A673 (cell line): ENCODE data around the gene FRMPD4. TPM values are rescaled to one million over a fixed set of nuclear protein-coding genes. Genes with fewer than 3 reads are reported as not detected.

ENCODE experiments used
- BruUV-seq: library from RNA; stranded (reverse); fragments of 400-500 nt; replicated peaks from 2 replicates; lab custom pipeline; 2021; lab: Mats Ljungman, UMichigan
- CTCF ChIA-PET: fragments of 300-600 bp; sonication (Branson Sonifier 250); formaldehyde crosslinking; loops from one replicate; lab custom pipeline; 2022; ENCODE audit warnings: antibody characterized with exemption; lab: Charles Lee
- POLR2A ChIA-PET: fragments of 300-600 bp; sonication (Branson Sonifier 250); formaldehyde crosslinking; loops from one replicate; lab custom pipeline; 2022; ENCODE audit warnings: antibody characterized with exemption; ENCODE audit not compliant: low non-redundant PET; lab: Charles Lee
- DNase-seq: peaks from one replicate; pipeline ENCODE4 v3.0.0-alpha.2; 2015; ENCODE audit warnings: low spot score
- H3K27ac ChIP-seq: fragments of 200-600 bp; sonication (generic); 2 replicates; pipeline ENCODE4 v1.5.1; 2016; ENCODE audit warnings: mixed run types, low read depth, mild to moderate bottlenecking, mixed read lengths, antibody characterized with exemption, low read length; ENCODE audit not compliant: poor library complexity, severe bottlenecking
- H3K27me3 ChIP-seq: fragments of 200-600 bp; sonication (generic); replicated peaks from 2 replicates; pipeline ENCODE4 v1.6.1; 2017; ENCODE audit warnings: mixed run types, low read depth, mild to moderate bottlenecking, mixed read lengths, antibody characterized with exemption, low read length; ENCODE audit not compliant: insufficient read depth, poor library complexity
- H3K36me3 ChIP-seq: fragments of 200-600 bp; sonication (generic); 2 replicates; pipeline ENCODE4 v1.6.1; 2016; ENCODE audit warnings: mixed run types, mild to moderate bottlenecking, mixed read lengths, antibody characterized with exemption, low read length; ENCODE audit not compliant: insufficient read depth, poor library complexity, severe bottlenecking
- H3K4me1 ChIP-seq: fragments of 200-600 bp; sonication (generic); 2 replicates; pipeline ENCODE4 v1.6.1; 2017; ENCODE audit warnings: mixed run types, mild to moderate bottlenecking, mixed read lengths, antibody characterized with exemption, low read length; ENCODE audit not compliant: insufficient read depth, poor library complexity, severe bottlenecking
- H3K4me3 ChIP-seq: fragments of 200-600 bp; sonication (generic); 2 replicates; pipeline ENCODE4 v1.5.1; 2016; ENCODE audit warnings: low read depth, mixed run types, mild to moderate bottlenecking, mixed read lengths, low read length; ENCODE audit not compliant: poor library complexity, severe bottlenecking
- H3K9me3 ChIP-seq: fragments of 200-600 bp; sonication (generic); 2 replicates; pipeline ENCODE4 v1.6.1; 2016; ENCODE audit warnings: mixed run types, low read depth, mild to moderate bottlenecking, mixed read lengths, antibody characterized with exemption, low read length; ENCODE audit not compliant: poor library complexity, severe bottlenecking
- EZH2 ChIP-seq: fragments of 200-600 bp; sonication (generic); IDR thresholded peaks from 2 replicates; pipeline ENCODE4 v1.6.1; 2017; ENCODE audit warnings: borderline replicate concordance, low read depth, mild to moderate bottlenecking, mixed read lengths, antibody characterized with exemption, low read length; ENCODE audit not compliant: poor library complexity, severe bottlenecking
- intact Hi-C: fragments of 100-400 bp; cut with micrococcal nuclease; formaldehyde crosslinking; loops from one replicate; pipeline ENCODE4 v1.10.0; 2022; ENCODE audit not compliant: unreplicated experiment
- total RNA-seq: library from RNA; stranded (reverse); gene quantifications from 2 replicates; pipeline ENCODE4 v1.2.3, GENCODE V29; 2021
- TF ChIP-seq, protein P1 (sequence below): fragments of 300-800, 200-600 bp; sonication (generic); conservative IDR thresholded peaks from 2 replicates; pipeline ENCODE4 v1.5.1; 2017; ENCODE audit warnings: low read depth, mild to moderate bottlenecking, antibody characterized with exemption, low read length, moderate library complexity, mixed read lengths

FRMPD4 gene
- total RNA-seq, 1 experiment from 2014 or later, result not detected

DNA sequence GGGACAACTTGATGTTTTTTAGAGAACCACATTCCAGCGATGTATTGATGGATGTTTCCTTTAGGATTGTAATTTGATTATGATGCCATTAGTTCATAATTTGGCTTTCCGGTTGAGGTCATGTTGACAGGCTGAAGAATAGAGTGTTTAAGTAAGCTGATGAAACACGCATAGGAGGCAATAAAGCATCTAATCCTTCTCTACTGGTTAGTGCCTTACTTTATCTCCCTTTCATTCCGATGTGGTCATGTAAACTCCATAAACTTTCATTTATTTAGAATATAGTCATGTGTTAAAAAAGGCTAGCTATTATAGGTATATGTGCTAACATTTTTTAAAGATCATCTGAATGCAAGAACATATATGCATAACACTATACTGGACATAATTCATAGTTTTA lies 15.0 kb downstream of the FRMPD4 start:
- intact Hi-C loops, result no loop called here

DNA sequence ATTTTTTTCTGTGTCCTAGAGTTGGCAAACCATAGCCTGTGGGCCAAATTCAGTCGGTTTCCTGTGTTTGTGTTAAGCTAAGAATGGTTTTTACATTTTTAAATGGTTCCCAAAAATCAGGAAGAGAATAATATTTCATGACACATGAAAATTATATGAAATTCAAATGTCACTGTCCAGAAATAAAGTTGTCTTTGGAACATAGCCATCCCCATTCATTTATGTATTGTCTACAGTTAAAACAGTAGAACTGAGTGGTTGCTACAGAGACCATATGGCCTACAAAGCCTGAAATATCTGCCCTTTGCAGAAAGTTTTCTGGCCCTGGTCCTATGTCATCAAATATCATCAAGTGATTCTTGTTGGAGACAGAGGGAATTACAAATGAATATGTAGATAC lies 15.5 kb downstream of the FRMPD4 start:
- BruUV-seq, result no TSS peak
- no peaks in the 10 kb centered on the region for H3K9me3 ChIP-seq
- ChIA-PET CTCF (no interaction called here), POLR2A (no interaction called here)
- H3K27me3 ChIP-seq, result no peaks in the 10 kb centered on the region
- H3K36me3 ChIP-seq, result no peaks in the 10 kb centered on the region
- intact Hi-C loops, result no loop called here
- TF ChIP-seq, protein P1, sequence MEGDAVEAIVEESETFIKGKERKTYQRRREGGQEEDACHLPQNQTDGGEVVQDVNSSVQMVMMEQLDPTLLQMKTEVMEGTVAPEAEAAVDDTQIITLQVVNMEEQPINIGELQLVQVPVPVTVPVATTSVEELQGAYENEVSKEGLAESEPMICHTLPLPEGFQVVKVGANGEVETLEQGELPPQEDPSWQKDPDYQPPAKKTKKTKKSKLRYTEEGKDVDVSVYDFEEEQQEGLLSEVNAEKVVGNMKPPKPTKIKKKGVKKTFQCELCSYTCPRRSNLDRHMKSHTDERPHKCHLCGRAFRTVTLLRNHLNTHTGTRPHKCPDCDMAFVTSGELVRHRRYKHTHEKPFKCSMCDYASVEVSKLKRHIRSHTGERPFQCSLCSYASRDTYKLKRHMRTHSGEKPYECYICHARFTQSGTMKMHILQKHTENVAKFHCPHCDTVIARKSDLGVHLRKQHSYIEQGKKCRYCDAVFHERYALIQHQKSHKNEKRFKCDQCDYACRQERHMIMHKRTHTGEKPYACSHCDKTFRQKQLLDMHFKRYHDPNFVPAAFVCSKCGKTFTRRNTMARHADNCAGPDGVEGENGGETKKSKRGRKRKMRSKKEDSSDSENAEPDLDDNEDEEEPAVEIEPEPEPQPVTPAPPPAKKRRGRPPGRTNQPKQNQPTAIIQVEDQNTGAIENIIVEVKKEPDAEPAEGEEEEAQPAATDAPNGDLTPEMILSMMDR, result no peak
- no peak for TF ChIP-seq EZH2
- DNase-seq, result no peak
- no peaks in the 10 kb centered on the region for H3K4me1 ChIP-seq
- H3K4me3 ChIP-seq, result no peak overlapping the region
- H3K27ac ChIP-seq, result no peak overlapping the region

More for the DNA sequence above, 15.0 kb downstream of the FRMPD4 start:
- BruUV-seq, result no TSS peak
- no peak for DNase-seq
- Histone ChIP-seq H3K9me3 (no peaks in the 10 kb centered on the region), H3K4me1 (no peaks in the 10 kb centered on the region), H3K27ac (no peak overlapping the region), H3K36me3 (no peaks in the 10 kb centered on the region), H3K27me3 (no peaks in the 10 kb centered on the region), H3K4me3 (no peak overlapping the region)
- CTCF ChIA-PET, result no interaction called here
- POLR2A ChIA-PET, result no interaction called here
- no peak for TF ChIP-seq EZH2
- TF ChIP-seq, protein P1, result no peak

DNA sequence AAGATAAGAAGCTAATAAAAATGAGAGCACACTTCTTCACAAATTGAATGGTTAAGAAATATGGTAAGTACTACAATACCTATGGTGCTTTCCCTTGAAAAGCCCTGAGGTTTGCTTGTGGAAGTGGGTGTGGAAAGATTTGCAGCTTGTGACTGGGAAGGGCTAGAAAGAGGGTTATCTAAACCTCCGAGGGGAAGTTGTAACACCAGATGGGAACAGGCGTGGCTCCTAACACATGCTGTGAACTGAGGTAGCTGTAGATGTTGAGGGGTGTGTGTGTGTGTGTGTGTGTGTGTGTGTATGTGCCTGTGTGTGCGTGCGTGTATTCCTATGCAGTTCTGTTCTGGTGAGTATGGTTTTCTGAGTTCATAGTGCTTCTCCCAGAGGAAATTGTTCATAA lies 21.5 kb downstream of the FRMPD4 start:
- BruUV-seq, result no TSS peak
- TF ChIP-seq, protein P1, result no peak
- TF ChIP-seq EZH2, result no peak
- no peak overlapping the region for H3K27ac ChIP-seq
- no peak for DNase-seq
- no peaks in the 10 kb centered on the region for H3K27me3 ChIP-seq
- intact Hi-C loops, result no loop called here
- no peaks in the 10 kb centered on the region for H3K4me1 ChIP-seq
- H3K36me3 ChIP-seq, result no peaks in the 10 kb centered on the region
- CTCF ChIA-PET, result no interaction called here
- POLR2A ChIA-PET, result no interaction called here
- H3K4me3 ChIP-seq, result no peak overlapping the region
- H3K9me3 ChIP-seq, result no peaks in the 10 kb centered on the region
